DOHH2 (cell line): ENCODE data around the gene SOX21.

Experiments used
- H3F3A ChIP-seq: fragments of 200-600 bp; sonication (generic), shearing (Covaris generic); 2 replicates; pipeline ENCODE4 v1.6.0; 2016; ENCODE audit warnings: antibody characterized with exemption, mild to moderate bottlenecking; ENCODE audit not compliant: control insufficient read depth, insufficient read depth
- H3K27ac ChIP-seq: fragments of 200-600 bp; sonication (generic); 2 replicates; pipeline ENCODE4 v1.5.1; 2014; ENCODE audit warnings: low read depth, mild to moderate bottlenecking, low read length, moderate library complexity
- H3K27me3 ChIP-seq: fragments of 200-600 bp; sonication (generic); 2 replicates; pipeline ENCODE4 v1.6.1; 2014; ENCODE audit warnings: mild to moderate bottlenecking, low read length, mixed read lengths; ENCODE audit not compliant: control insufficient read depth
- H3K36me3 ChIP-seq: fragments of 200-600 bp; sonication (generic); 2 replicates; pipeline ENCODE4 v1.6.1; 2014; ENCODE audit warnings: mild to moderate bottlenecking, low read length, moderate library complexity, mixed read lengths; ENCODE audit not compliant: control insufficient read depth
- H3K4me1 ChIP-seq: fragments of 200-600 bp; sonication (generic); 2 replicates; pipeline ENCODE4 v1.6.1; 2014; ENCODE audit warnings: mild to moderate bottlenecking, low read length, mixed read lengths; ENCODE audit not compliant: control insufficient read depth
- H3K4me2 ChIP-seq: fragments of 200-600 bp; sonication (generic); 2 replicates; pipeline ENCODE4 v1.6.0; 2014; ENCODE audit warnings: mild to moderate bottlenecking, low read length, moderate library complexity
- H3K4me3 ChIP-seq: fragments of 200-600 bp; sonication (generic); 2 replicates; pipeline ENCODE4 v1.5.1; 2014; ENCODE audit warnings: mild to moderate bottlenecking, low read length, mixed read lengths
- H3K79me2 ChIP-seq: fragments of 200-600 bp; sonication (generic); 2 replicates; pipeline ENCODE4 v1.6.1; 2014; ENCODE audit warnings: mild to moderate bottlenecking, low read length, mixed read lengths; ENCODE audit not compliant: control insufficient read depth
- H3K9me2 ChIP-seq: fragments of 200-600 bp; sonication (generic); replicated peaks from 2 replicates; pipeline ENCODE4 v1.6.1; 2014; ENCODE audit warnings: mild to moderate bottlenecking, low read length, mixed read lengths; ENCODE audit not compliant: control insufficient read depth
- H3K9me3 ChIP-seq: fragments of 200-600 bp; sonication (generic); 2 replicates; pipeline ENCODE4 v1.6.1; 2014; ENCODE audit warnings: antibody characterized with exemption, low read length, mixed read lengths; ENCODE audit not compliant: control insufficient read depth, insufficient read depth
- H4K20me1 ChIP-seq: fragments of 200-600 bp; sonication (generic); 2 replicates; pipeline ENCODE4 v1.6.0; 2014; ENCODE audit warnings: low read depth, mild to moderate bottlenecking, antibody characterized with exemption, low read length, moderate library complexity; ENCODE audit not compliant: control insufficient read depth, insufficient read depth
- EZH2phosphoT487 ChIP-seq: fragments of 200-600 bp; sonication (generic); IDR thresholded peaks from 2 replicates; pipeline ENCODE4 v1.6.1; 2017; ENCODE audit warnings: borderline replicate concordance, mild to moderate bottlenecking, antibody characterized with exemption, low read length, moderate library complexity, mixed read lengths
- TF ChIP-seq, protein P1 (sequence below): fragments of 200-600 bp; sonication (generic); IDR thresholded peaks from one replicate; pipeline ENCODE4 v1.5.1; 2014; ENCODE audit warnings: antibody characterized with exemption, mild to moderate bottlenecking, low read depth, low read length; ENCODE audit not compliant: poor library complexity, severe bottlenecking

The SOX21 gene

GRCh38 chr13:94702181-94703041, 9.9 kb downstream of the SOX21 start:
- Histone ChIP-seq H3K79me2 (no peaks in the 10 kb centered on the region), H3K27ac (no peak overlapping the region), H3K9me3 (no peaks in the 10 kb centered on the region), H3K36me3 (no peaks in the 10 kb centered on the region), H3K4me3 (no peak overlapping the region), H3K4me1 (no peaks in the 10 kb centered on the region), H3K4me2 (no peak overlapping the region), H3F3A (no peaks in the 10 kb centered on the region), H3K27me3 (no peaks in the 10 kb centered on the region), H3K9me2 (no peaks in the 10 kb centered on the region), H4K20me1 (no peaks in the 10 kb centered on the region)
- TF ChIP-seq, protein P1, sequence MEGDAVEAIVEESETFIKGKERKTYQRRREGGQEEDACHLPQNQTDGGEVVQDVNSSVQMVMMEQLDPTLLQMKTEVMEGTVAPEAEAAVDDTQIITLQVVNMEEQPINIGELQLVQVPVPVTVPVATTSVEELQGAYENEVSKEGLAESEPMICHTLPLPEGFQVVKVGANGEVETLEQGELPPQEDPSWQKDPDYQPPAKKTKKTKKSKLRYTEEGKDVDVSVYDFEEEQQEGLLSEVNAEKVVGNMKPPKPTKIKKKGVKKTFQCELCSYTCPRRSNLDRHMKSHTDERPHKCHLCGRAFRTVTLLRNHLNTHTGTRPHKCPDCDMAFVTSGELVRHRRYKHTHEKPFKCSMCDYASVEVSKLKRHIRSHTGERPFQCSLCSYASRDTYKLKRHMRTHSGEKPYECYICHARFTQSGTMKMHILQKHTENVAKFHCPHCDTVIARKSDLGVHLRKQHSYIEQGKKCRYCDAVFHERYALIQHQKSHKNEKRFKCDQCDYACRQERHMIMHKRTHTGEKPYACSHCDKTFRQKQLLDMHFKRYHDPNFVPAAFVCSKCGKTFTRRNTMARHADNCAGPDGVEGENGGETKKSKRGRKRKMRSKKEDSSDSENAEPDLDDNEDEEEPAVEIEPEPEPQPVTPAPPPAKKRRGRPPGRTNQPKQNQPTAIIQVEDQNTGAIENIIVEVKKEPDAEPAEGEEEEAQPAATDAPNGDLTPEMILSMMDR, result no peak
- no peak for TF ChIP-seq EZH2phosphoT487

DNA sequence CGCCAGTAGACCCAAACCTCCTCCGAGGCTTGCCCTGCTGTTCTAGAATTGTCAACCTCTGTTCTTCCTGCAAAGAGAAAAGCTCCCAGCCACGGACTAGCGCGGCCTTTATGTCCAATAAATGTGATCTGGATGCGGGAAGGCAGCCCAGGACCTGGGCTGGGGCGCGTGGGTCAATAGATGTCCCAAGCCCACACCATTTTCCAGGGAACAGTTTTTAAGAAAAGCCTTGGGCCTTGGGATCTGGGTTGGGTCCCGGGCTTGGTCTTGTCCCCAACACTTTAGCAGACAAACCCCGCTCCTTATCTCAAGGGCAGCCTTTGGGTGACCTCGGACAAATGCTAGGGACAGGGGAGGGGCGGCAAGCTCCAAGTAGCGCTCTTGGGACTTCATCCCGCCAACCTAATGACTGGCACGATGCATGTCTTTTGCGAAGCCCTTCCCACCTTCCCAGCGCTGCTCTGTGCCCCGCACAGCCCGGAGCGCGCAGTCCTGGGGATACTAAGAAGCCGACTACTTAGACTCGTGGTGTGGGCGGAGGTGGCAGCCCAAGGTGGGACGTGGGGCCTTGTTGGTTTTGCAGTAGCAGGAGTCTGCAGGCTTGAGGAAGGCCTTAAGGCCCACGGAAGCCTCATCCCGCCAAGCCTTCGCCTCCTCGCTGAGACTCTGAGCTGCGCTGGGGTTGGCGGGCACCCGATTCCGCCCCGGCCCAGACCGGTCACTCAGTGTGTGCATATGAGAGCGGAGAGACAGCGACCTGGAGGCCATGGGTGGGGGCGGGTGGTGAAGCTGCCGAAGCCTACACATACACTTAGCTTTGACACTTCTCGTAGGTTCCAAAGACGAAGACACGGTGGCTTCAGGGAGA, 10.8 kb downstream of the SOX21 start:
- Histone ChIP-seq H3K4me1 (no peaks in the 10 kb centered on the region), H3K36me3 (no peaks in the 10 kb centered on the region), H3K9me3 (no peaks in the 10 kb centered on the region), H3K79me2 (no peaks in the 10 kb centered on the region), H3K4me3 (no peak overlapping the region), H3K27ac (no peak overlapping the region), H4K20me1 (no peaks in the 10 kb centered on the region), H3K27me3 (no peaks in the 10 kb centered on the region), H3K4me2 (no peak overlapping the region), H3F3A (no peaks in the 10 kb centered on the region), H3K9me2 (no peaks in the 10 kb centered on the region)
- TF ChIP-seq, protein P1, result no peak
- TF ChIP-seq EZH2phosphoT487, result no peak

- Histone ChIP-seq H3F3A (no peaks in the 10 kb centered on the region), H3K27me3 (no peaks in the 10 kb centered on the region), H3K4me2 (no peak overlapping the region), H3K36me3 (no peaks in the 10 kb centered on the region), H3K27ac (no peak overlapping the region), H3K9me2 (no peaks in the 10 kb centered on the region), H3K4me1 (no peaks in the 10 kb centered on the region), H3K4me3 (no peak overlapping the region), H3K79me2 (no peaks in the 10 kb centered on the region), H4K20me1 (no peaks in the 10 kb centered on the region), H3K9me3 (no peaks in the 10 kb centered on the region)
- no peak for TF ChIP-seq EZH2phosphoT487
- TF ChIP-seq, protein P1, result no peak
These were observed 11.8 kb downstream of the SOX21 start for GRCh38 chr13:94700536-94700935.
